Raji (cell line): ENCODE results near the gene RBBP8NL.

Experiments
- POLR2A ChIP-seq: IDR thresholded peaks from 2 replicates; pipeline ENCODE4 v1.6.1; 2011; ENCODE audit warnings: low read depth, low read length, control low read depth; ENCODE audit not compliant: insufficient read depth

The RBBP8NL gene

DNA sequence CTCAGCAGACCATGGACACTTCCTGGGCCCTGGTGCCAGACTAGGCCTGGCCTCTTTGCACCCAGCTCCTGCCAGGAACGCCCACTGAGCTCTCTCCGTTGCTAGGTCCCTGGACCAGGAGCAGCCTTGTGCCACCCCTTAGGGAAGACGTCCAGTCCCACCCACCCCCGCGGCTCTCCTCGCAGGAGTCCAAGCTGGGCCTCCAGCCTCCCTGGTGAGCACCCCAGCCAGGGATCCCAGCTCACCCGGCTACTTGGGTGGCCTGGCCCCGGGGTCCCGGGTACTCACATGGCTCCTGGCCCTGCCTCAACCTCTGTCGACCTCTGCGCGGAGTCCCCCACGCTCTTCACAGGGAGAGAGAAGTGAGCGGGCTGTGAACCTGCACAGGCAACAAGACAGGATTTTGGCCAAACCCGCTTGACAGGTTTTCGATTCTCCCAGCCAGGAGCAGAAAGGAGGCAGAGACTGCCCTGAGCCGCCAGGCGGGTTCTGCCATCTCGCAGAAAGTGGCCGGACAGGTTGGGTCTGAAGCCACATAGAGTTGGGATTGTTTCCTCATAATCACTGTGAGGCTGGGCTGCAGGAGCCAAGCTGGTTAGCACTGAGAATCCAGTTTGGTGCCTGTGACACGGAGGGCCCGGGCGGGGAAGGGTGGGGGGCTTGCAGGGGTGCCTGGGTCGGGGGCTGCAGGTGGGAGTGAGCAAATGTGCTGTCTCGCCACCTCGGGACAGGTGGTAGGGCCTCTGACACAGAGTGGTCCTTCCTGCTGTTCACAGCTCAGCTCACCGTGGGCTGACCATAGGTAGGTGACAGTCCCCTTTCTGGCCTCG is at the start of gene RBBP8NL:
TSS of gene RBBP8NL (minus strand) at position 368 of the 830 bp plus-strand sequence. CDS start 7,892 bp downstream, outside the sequence.
- TF ChIP-seq POLR2A: no peak

DNA sequence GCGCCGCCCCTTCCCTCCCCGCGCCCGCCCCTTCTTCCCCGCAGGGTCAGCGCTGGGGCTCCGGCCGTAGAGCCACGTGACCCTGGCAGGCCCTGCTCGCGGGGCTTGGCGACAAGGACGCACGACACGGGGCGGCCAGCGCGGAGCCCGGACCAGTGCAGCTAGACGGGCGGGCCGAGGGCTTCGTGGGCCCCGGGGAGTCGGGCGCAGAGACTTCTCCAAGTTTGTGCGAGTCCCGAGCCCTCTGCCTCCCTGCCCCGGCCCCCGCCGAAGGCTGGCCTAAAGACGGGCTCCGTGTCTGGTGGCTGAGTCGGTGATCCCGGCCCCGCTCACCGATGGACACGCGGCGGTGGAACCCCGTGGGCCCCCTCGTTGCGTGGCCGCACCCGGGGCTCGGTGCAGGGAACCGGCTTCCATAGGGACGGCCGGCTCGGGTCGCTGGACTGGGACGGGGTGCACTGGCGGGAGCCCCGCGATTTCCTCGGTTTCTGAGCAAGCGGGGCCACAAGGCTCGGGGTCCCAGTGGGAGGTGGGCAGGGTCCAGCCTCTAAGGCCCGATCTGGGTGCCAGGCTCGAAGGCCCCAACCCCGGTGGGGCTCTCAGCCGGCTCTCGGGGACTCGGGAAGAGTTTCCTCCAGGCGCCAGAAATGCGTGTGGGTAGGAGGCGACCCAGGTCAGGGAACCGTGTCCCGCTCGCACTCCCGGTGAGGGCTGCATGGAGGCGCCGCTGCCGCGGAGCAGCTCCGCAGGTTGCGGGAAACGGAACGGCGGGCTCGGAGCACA is 48.9 kb upstream of the RBBP8NL start:
- no peak for TF ChIP-seq POLR2A

DNA sequence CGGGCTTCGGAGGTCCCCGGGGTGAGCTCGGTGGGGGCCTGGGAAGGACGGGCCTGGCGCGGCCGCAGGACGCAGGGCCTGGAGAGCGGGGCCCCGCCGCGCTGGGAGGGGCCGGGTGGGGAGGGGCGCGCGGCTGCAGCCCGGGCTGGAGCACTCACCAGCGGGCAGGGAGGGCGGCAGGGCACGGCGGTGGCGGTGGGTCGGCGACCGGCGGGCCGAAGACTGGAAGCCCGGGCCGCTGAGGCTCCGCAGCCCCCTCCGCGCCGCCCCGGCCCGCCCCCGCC is 48.4 kb upstream of the RBBP8NL start, which contains the start of gene GATA5:
TSS of gene GATA5 (minus strand) at position 224 of the 284 bp plus-strand sequence. CDS start 474 bp downstream, outside the sequence.
- no peak for TF ChIP-seq POLR2A

DNA sequence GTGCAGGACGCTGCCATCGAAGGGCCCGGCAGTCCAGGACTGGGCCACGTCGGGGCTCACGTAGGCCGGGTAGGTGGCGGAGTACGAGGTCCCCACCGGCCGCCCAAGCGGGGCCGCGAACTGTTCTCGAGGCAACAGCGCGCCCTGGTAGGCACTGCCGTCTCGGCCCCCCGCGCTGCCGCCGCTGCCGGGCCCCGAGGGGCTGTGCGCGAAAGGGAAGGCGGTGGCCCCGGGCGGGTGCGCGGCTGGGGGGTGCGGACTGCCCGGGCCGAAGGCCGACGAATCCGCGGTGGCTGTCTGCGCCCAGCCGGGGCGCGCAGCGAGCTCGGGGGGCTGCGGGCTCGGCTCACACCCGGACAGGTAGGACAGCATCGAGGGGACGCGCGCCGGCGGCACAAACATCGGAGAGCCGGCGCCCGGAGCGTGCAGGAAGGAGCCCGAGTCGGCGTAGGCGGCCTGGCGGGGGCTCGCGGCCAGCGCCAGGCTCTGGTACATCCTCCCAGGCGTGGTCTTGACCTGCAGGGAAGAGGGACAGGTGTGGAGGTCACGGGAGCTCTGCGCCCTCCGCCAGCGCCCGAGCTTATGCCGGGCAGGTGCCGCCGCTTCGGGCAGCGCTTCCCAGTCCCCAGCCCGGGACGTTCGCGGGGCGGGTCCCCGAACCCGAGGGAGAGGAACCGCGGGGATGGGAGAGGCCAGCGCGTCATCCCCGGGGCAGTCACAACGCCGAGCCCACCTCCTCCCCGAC is 47.9 kb upstream of the RBBP8NL start:
- no peak for TF ChIP-seq POLR2A

DNA sequence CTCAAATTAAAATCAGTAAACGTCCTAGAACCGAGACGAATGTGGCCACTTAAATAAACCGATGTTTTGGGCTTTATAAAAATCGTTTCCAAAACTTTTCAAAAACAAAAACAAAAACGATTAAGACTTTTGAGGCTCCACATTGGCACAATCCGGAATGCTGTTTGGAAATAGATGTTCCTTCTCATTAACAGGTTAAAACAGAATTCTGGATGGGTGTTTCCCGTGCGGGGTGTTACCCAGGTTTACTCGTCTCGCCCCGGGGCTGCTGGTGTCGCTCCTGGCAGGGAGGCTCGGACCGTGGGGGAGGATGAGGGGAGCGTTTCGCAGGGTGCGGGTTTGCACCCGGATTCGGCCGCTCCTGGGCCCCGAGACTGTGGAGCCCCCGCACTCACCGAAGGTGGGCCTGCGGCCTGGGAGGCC is 47.3 kb upstream of the RBBP8NL start:
- no peak for TF ChIP-seq POLR2A

GRCh38 chr20:62473717-62474603 is 46.6 kb upstream of the RBBP8NL start:
- TF ChIP-seq POLR2A: no peak

- no peak for TF ChIP-seq POLR2A
These were observed 45.7 kb upstream of the RBBP8NL start for GRCh38 chr20:62472941-62473585.

GRCh38 chr20:62472138-62472940 is 45.0 kb upstream of the RBBP8NL start:
- no peak for TF ChIP-seq POLR2A

DNA sequence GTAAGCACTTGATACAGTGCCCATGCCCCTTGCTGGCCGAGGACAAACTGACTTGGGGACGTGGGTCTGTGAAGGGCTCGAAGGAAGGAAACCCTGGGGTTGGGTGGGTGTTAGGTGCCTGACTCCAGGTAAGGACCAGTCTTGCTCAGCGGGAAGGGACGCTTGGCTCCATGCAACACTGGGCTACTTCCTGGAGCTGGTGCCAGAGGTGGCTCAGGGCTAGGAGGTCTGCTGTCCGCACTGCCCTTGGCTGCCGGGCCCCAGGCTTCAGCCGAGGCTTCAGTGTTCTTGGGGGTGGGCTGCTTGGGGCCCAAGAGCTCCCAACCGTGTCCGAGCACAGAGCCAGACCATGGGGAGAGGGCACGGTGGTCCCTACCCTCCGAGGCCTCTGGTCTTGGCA is 43.1 kb upstream of the RBBP8NL start:
- no peak for TF ChIP-seq POLR2A

DNA sequence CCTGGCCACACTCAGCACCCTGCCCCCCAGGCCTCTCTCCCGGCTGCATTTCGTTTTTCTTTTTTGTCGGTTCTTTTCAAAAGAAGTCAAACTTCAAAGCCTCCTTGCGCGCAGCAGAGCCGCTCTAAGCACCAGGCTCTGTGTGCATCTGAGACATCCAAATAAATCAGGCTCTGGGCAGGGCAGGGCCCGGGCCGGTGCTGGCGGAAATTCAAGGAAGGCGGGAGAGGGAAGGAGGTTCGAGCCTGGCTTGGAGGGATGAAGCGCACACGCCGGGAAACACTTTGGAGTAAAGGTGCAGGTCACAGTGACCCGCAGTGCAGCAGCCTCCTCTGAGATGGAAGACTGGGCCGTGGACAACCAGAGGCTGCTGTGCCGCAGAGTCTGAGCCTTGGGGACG is 42.7 kb upstream of the RBBP8NL start:
- TF ChIP-seq POLR2A: no peak

GRCh38 chr20:62469352-62469751 is 42.0 kb upstream of the RBBP8NL start:
- TF ChIP-seq POLR2A: no peak

- TF ChIP-seq POLR2A: no peak
These were observed 39.6 kb upstream of the RBBP8NL start for GRCh38 chr20:62466806-62467537.
